B cell (primary cell): ENCODE data around the gene CHST11. TPM values are rescaled to one million over a fixed set of nuclear protein-coding genes. Genes with fewer than 3 reads are reported as not detected.

Experiments used
- ATAC-seq: fragments of 200-7000 bp; cut with Tn5 transposase; one replicate; pipeline ENCODE4 v1.10.0; 2021; ENCODE audit warnings: low read depth, mild to moderate bottlenecking, moderate number of reproducible peaks, moderate library complexity
- CTCF ChIA-PET: fragments of 350-600 bp; sonication (Branson Sonifier 250); formaldehyde crosslinking; loops from one replicate; lab custom pipeline; 2021; ENCODE audit warnings: antibody characterized with exemption, inconsistent platforms; lab: Charles Lee
- POLR2A ChIA-PET: fragments of 350-600 bp; sonication (Branson Sonifier 250); formaldehyde crosslinking; loops from one replicate; lab custom pipeline; 2021; ENCODE audit warnings: antibody characterized with exemption; lab: Charles Lee
- DNase-seq: peaks from one replicate; pipeline ENCODE4 v3.0.0; 2013
- H2AFZ ChIP-seq: 2 replicates; pipeline ENCODE4 v1.6.1; 2012; ENCODE audit warnings: mild to moderate bottlenecking, low read depth, low read length; ENCODE audit not compliant: insufficient read depth, poor library complexity, severe bottlenecking
- H3K27ac ChIP-seq, 2 donors: 1 replicate in 1 of 2; 2 replicates in 1 of 2; pipeline ENCODE4 v1.5.1; 2012 to 2013; ENCODE audit warnings: low read length in 2 of 2, mild to moderate bottlenecking in 2 of 2, moderate library complexity in 1 of 2
- H3K27me3 ChIP-seq, 4 experiments: fragments of 200-600 bp in 1 of 4; sonication (generic) in 1 of 4; replicated peaks in 1 of 4; 1 replicate in 2 of 4; 2 replicates in 2 of 4; pipeline versions ENCODE4 v1.6.1 to v1.7.0; 2013 to 2016; ENCODE audit warnings: low read length in 3 of 4, mild to moderate bottlenecking in 2 of 4, mixed read lengths in 1 of 4, moderate library complexity in 1 of 4; ENCODE audit not compliant: insufficient read depth in 4 of 4, control insufficient read depth in 3 of 4; ENCODE audit errors: control extremely low read depth in 1 of 4
- H3K36me3 ChIP-seq, 2 experiments: replicated peaks in 1 of 2; 1 replicate in 1 of 2; 2 replicates in 1 of 2; pipeline versions ENCODE4 v1.6.1 to v1.7.1; 2013; ENCODE audit warnings: low read length in 1 of 2; ENCODE audit not compliant: insufficient read depth in 2 of 2, control insufficient read depth in 1 of 2; ENCODE audit errors: control extremely low read depth in 1 of 2, extremely low read depth in 1 of 2
- H3K4me1 ChIP-seq, 2 donors: fragments of 200-600 bp in 1 of 2; sonication (generic) in 1 of 2; 1 replicate in 1 of 2; 2 replicates in 1 of 2; pipeline versions ENCODE4 v1.5.1 to v1.6.1; 2013 to 2017; ENCODE audit warnings: low read length in 2 of 2; ENCODE audit not compliant: control insufficient read depth in 2 of 2, insufficient read depth in 2 of 2
- H3K4me2 ChIP-seq: replicated peaks from 2 replicates; pipeline ENCODE3; 2012; ENCODE audit warnings: mild to moderate bottlenecking, low read depth, low read length; ENCODE audit not compliant: poor library complexity, severe bottlenecking
- H3K4me3 ChIP-seq, 5 experiments: fragments of 200-600 bp in 1 of 5; sonication (generic) in 1 of 5; 1 replicate in 3 of 5; 2 replicates in 2 of 5; pipeline versions ENCODE4 v1.5.1 to v1.7.0; 2011 to 2016; ENCODE audit warnings: low read length in 4 of 5, mild to moderate bottlenecking in 4 of 5, low read depth in 2 of 5, control low read depth in 1 of 5, moderate library complexity in 1 of 5; ENCODE audit not compliant: insufficient read depth in 1 of 5; ENCODE audit errors: control extremely low read depth in 1 of 5, extremely low read depth in 1 of 5
- H3K79me2 ChIP-seq: fragments of 200-600 bp; sonication (generic); one replicate; pipeline ENCODE4 v1.6.0; 2016; ENCODE audit warnings: low read length; ENCODE audit not compliant: control insufficient read depth, insufficient read depth
- H3K9ac ChIP-seq: fragments of 200-600 bp; sonication (generic); 2 replicates; pipeline ENCODE4 v1.6.1; 2017; ENCODE audit warnings: mild to moderate bottlenecking, low read length, moderate library complexity
- H3K9me3 ChIP-seq, 3 donors: one replicate each; pipeline versions ENCODE4 v1.6.1 to v1.7.1; 2013; ENCODE audit warnings: low read length in 2 of 3; ENCODE audit not compliant: control insufficient read depth in 2 of 3, insufficient read depth in 1 of 3; ENCODE audit errors: control extremely low read depth in 1 of 3
- H4K20me1 ChIP-seq: 2 replicates; pipeline ENCODE4 v1.6.0; 2012; ENCODE audit warnings: mild to moderate bottlenecking, low read length; ENCODE audit not compliant: insufficient read depth, control insufficient read depth, poor library complexity, severe bottlenecking
- H3K27ac Mint-ChIP-seq: one replicate; pipeline ENCODE4 v1.8.0; 2021; ENCODE audit warnings: mixed read lengths
- H3K27me3 Mint-ChIP-seq: one replicate; pipeline ENCODE4 v1.8.0; 2021; ENCODE audit warnings: mixed read lengths
- H3K4me1 Mint-ChIP-seq: one replicate; pipeline ENCODE4 v1.8.0; 2021; ENCODE audit warnings: mixed read lengths
- H3K4me3 Mint-ChIP-seq: one replicate; pipeline ENCODE4 v1.8.0; 2021; ENCODE audit warnings: mixed read lengths
- H3K9me3 Mint-ChIP-seq: one replicate; pipeline ENCODE4 v1.8.0; 2022; ENCODE audit warnings: mixed read lengths; ENCODE audit not compliant: insufficient read depth
- CTCF ChIP-seq: fragments of 200-600 bp; IDR thresholded peaks from one replicate; pipeline ENCODE4 v1.8.0; 2022; ENCODE audit warnings: antibody characterized with exemption, mild to moderate bottlenecking
- EZH2 ChIP-seq: IDR thresholded peaks from 2 replicates; pipeline ENCODE4 v1.6.1; 2012; ENCODE audit warnings: borderline replicate concordance, low read depth, mild to moderate bottlenecking, moderate library complexity, low read length; ENCODE audit not compliant: insufficient read depth, poor library complexity, severe bottlenecking
- WGBS: methylation state at CpG from one replicate; pipeline ENCODE4 v1.1.5; 2013; ENCODE audit warnings: missing lambda C conversion rate; ENCODE audit not compliant: insufficient coverage; 5-methylcytosine and 5-hydroxymethylcytosine counted together
- intact Hi-C: fragments of 100-400 bp; cut with micrococcal nuclease; formaldehyde crosslinking; loops from one replicate; pipeline ENCODE4 v1.10.0; 2022
- polyA plus RNA-seq: library from polyadenylated mRNA; depleted of rRNA; stranded (reverse); fragments of >200 nt; gene quantifications from 2 replicates; pipeline ENCODE4 v1.2.3, GENCODE V29; 2012
- total RNA-seq, 2 donors: library from RNA; stranded (reverse); fragments of 120-200 nt in 1 of 2; gene quantifications; 1 replicate in 1 of 2; 2 replicates in 1 of 2; pipeline versions ENCODE4 v1.2.3 to v1.2.4, GENCODE V29; 2013 to 2022

The CHST11 gene
- total and polyA plus RNA-seq, 2 donors (not counting 1 experiment from before 2014, with no cell fraction given) = 46.3 to 152 TPM

- CTCF ChIA-PET = no interaction called here
- POLR2A ChIA-PET = no interaction called here
- Mint-ChIP-seq H3K4me3 (peak overlapping the region; percentile 26), H3K27me3 (no peaks in the 10 kb centered on the region), H3K27ac (peak overlapping the region; percentile 22), H3K4me1 (peaks cover 88% of the 10 kb centered on the region), H3K9me3 (no peaks in the 10 kb centered on the region)
- H3K4me3 ChIP-seq = no peak overlapping the region
- intact Hi-C loops = no loop called here
- TF ChIP-seq CTCF (no peak), EZH2 (no peak)
- no peak overlapping the region for H2AFZ ChIP-seq
- no peak for ATAC-seq
- peak overlapping the region in 1 of 2 donors; percentile 92 for H3K27ac ChIP-seq
- no peaks in the 10 kb centered on the region for H3K9me3 ChIP-seq
- peak overlapping the region; percentile 87 for H3K4me2 ChIP-seq
- DNase-seq = no peak
- H3K27me3 ChIP-seq = no peaks in the 10 kb centered on the region
- WGBS = no CpG with 5 or more reads among the region's 3 CpGs
- peaks cover 69 to 83% of the 10 kb centered on the region in 2 donors for H3K4me1 ChIP-seq
- H4K20me1 ChIP-seq = peaks cover 12% of the 10 kb centered on the region
- peaks cover 0 to 4% of the 10 kb centered on the region in 2 experiments for H3K36me3 ChIP-seq
- no peak overlapping the region for H3K9ac ChIP-seq
- H3K79me2 ChIP-seq = peaks cover 93% of the 10 kb centered on the region
Measured at GRCh38 chr12:104480012-104480411, 23.3 kb downstream of the CHST11 start.

GRCh38 chr12:104480826-104481440 lies 24.2 kb downstream of the CHST11 start:
- Histone ChIP-seq H2AFZ (no peak overlapping the region), H3K36me3 (peaks cover 0 to 4% of the 10 kb centered on the region in 2 experiments), H3K79me2 (peaks cover 98% of the 10 kb centered on the region), H3K9ac (no peak overlapping the region), H3K9me3 (no peaks in the 10 kb centered on the region), H3K4me3 (no peak overlapping the region), H4K20me1 (peaks cover 17% of the 10 kb centered on the region), H3K27me3 (no peaks in the 10 kb centered on the region), H3K27ac (peak overlapping the region in 1 of 2 donors; percentile 35), H3K4me1 (peaks cover 74 to 88% of the 10 kb centered on the region in 2 donors), H3K4me2 (peak overlapping the region; percentile 41)
- Mint-ChIP-seq H3K4me1 (peaks cover 93% of the 10 kb centered on the region), H3K9me3 (no peaks in the 10 kb centered on the region), H3K27me3 (no peaks in the 10 kb centered on the region), H3K27ac (no peak overlapping the region), H3K4me3 (peak overlapping the region; percentile 32)
- TF ChIP-seq EZH2 (no peak), CTCF (no peak)
- DNase-seq (no peak), ATAC-seq (no peak)
- ChIA-PET CTCF (no interaction called here), POLR2A (no interaction called here)
- intact Hi-C loops = no loop called here
- 83% methylated on average over 7 of the region's 11 CpGs for WGBS
